HS-5 (cell line): ENCODE measurements around the gene KCMF1.
"Not testable (repeated sequence)": the region's sequence is repeated elsewhere in the genome, so short reads cannot be mapped to it uniquely, and the experiment has no call there.

Experiments
- DNase-seq: peaks from one replicate; pipeline ENCODE4 v3.0.0-alpha.2; 2012; ENCODE audit warnings: low read depth

KCMF1 gene

DNA sequence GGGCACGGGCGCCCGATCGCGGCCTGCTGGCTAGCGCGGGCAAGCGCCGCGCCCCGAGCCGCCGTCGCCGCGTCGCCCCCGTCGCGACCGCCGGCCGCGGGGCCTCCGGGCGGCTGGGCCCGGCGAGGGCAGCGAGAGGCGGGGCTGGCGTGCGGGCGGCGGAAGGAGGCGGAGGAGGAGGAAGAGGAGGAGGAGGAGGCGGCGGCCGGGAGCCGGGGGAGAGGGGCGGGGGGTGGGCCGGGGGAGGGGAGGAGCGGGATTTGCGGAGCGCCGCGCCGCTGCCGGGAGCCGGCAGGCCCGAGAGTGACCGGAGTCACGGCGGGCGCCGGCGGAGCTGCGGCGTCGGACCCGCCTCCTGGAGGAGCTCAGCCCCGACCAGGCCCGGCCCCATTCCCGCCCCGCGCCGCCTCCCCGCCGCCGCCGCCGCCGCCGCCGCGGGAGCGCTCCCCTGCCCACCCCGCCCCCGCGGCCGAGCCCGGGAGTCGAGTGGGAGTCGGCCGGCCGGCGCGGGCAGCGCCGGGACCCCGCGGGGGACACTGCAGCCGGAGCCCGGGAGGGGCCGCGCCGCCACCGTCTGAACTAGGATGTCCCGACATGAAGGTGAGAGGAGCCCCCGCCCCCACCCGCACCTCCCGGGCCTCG, at the start of gene KCMF1:
KCMF1 (plus strand) TSS at position 294 of the 642 bp plus-strand sequence; CDS start at position 585, 291 bp downstream.
- DNase-seq = no peak

DNA sequence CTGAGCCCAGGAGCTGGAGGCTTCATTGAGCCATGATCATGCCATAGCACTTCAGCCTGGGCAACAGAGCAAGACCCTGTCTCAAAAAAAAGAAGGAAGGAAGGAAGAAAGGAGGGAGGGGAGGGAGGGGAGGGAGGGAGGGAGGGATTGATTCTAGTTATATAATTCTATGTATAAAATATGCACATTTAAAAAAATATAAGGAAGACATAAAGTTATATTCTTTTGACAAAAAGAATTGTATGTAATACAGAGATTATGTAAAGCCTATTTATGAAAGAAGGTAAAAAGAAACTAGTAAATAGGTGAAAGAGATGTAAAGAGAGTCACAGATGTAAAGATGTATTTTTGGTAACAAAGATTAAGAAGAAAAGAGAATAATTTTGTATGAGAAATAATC, 48.0 kb upstream of the KCMF1 start:
- no peak for DNase-seq

DNA sequence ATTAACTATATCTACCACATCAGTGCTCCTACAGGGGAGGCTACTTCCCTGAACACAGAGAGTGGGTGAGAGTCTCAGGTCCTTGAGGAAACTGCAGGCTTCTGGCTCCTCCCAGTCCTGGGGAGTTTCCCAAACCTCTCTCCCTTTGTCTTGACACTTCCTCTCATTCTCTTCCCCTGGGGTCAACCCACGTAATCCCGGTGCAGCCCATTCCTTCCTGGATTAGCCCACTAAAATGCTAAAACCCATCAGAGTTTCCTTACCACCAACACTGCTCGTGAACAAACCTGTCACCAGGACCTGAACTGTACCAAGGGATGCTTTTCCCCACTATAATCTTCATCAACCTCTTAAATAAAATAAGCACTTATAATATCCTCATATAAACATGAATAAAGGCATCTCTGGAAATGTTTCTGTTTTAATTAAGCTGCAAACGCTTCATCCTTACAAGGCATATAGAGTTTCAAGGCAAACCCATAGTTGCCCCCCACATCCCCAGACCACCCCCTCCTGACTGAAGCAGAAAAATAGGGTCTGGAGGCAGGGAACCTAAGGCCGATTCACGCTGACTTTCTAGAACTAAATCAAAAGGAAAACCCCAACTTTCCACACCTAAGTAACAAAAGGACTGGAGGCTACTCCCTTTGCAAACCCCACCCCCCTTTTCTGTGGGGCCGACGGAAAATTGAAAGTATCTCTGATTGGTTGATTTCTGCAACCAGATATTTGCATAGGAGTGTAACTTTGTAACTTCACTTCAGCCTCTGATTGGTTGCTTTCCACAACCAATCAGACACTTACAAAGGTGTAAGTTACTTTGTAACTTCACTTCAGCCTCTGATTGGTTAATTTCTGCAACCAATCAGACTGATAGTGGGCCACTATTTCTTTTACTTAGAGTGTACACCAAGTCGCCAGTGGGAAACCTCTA, 46.5 kb upstream of the KCMF1 start:
- no peak for DNase-seq

DNA sequence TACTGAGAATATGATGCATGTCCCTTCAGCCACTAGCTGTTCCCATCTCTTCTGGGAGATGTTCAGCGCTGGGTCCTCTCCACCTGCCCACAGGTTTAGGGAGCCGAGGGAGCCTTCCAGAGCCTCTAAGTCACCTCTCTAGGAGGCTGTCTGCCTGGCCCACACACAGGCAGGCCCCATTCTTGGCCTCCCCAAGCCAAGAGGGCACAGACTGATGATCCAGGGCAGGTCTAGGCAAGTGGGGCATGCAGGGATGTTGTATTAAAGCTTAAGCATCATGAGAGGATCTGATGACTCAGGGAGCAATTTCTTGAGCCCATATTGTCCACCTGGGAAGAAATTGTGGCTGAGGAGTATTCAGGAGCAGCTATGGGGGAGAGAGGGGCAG, 45.6 kb upstream of the KCMF1 start:
- DNase-seq = no peak

DNA sequence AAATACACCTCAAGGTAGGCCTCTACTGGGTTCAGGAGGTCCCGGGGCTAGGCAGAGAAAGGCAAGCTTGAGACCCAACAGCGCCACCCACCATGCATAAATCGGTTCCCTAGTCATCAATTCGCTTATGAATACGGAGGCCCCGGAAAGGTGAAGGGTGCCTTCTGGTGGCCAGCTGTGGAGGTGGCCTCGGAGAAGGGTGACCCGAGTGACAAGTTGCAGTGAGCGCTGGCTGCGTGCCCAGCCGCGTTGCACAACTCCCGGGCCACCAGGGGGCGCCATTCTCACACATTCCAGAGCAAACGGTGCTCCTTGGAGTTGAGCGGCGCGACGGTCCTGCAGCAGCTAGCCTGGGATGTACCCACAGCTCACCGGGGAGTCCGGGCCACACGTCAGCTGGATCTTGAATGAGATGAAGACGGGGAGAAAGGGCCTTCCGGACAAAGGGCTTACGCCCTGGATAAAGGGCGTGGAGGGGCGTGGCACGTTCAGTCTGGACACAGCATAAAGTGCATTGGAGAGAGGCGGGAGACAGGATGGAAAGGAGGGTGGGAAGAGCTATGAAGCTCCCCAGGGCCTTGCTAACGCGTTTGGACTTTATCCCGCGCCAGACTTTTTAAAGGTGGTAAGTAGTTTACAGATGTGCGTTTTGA, 45.1 kb upstream of the KCMF1 start:
- peak; percentile 75 for DNase-seq

DNA sequence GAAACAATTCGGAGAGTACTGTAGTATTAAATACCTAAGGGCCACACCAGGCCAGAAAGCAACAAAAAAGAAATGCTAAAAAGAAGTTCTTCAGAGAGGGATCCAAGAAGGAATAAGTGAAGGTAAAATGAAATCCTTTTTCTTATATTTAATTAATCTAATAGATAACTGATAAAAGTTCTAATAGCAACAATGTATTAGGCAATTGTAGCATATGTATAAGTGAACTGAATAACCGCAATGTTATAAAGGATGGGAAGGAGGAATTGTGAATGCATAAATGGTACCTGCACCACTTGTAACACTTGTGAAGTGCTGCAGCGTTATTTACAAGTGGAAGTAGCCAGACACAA, 43.7 kb upstream of the KCMF1 start:
- DNase-seq = no peak

DNA sequence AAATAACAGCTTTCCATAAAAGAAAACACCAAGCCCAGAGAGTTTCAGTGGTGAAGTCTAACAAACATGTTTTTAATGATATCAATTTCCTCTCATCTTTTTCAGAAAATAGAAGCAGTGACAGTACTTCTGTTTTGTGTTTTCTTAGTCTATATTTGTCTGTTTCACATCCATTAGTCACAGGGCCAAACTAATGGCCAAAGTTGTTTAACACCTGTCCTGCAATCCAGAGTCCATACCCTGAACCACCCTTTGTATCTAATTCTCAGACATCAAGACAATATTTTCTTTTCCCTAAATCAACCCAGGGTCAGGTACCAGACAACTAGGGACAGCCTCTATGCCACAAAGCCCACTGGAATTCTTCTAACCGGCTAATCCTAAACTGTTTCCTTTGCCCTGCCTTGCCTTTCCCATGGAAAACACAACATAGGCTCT, 39.6 kb upstream of the KCMF1 start:
- DNase-seq = no peak

DNA sequence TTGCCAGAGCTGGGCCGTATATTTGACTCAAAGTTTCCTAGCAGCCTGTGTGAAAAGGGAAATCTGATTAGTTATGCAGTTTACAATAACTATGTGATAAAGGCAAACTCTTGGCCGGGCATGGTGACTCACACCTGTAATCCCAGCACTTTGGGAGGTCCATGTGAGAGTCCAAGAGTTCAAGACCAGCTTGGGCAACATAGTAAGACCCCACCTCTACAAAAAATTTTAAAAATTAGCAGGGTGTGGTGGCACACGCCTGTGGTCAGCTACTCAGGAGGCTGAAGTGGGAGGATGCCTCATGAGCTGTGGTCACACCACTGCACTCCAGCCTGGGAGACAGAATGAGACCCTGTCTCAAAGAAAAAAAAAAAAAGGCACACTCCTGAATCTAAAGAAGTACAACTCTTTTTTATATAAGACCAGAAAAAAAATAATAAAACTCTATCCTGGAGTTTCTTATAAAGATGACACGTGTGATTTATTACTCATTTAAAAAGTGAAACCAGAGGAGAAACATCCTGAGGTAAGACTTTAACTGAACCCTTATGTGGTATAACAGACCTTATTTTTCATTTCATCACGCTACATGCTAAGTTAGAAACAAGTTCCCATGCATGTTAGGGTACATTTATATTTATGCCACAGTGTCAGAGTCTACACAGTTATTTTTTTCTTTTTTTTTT, 32.6 kb upstream of the KCMF1 start:
- DNase-seq = no peak

DNA sequence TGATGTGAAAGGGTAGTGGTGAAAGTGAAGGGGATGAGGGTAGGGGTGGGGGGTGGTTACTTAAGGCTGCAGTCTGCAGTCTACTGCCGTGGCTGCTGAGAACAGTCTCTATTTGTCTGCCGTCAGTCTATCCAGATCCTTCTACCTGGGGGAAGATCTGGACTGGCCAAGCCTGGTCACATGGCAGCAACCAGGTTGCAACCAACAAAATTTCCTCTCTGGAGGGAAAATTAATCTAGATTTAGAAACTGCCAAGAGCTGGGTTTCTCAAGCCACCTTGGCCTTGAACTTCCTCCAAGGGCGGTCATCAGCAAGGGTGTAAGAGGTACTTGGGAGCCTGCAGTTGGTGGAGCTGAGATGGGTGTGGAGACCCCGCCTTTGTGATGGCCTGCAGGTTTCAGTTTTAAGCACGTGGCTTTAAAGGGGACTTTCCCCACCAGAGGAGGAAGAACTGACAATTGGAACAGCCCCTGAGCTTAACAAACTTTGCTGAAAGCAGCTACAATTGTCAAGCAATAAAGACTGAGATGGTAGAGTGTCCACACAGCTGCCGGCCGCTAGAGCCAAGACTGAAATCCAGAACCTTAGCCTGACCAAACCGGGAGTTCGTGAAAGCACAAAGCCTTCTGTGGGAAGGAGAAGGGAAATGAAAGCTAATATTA, 31.4 kb upstream of the KCMF1 start:
- no peak for DNase-seq

DNA sequence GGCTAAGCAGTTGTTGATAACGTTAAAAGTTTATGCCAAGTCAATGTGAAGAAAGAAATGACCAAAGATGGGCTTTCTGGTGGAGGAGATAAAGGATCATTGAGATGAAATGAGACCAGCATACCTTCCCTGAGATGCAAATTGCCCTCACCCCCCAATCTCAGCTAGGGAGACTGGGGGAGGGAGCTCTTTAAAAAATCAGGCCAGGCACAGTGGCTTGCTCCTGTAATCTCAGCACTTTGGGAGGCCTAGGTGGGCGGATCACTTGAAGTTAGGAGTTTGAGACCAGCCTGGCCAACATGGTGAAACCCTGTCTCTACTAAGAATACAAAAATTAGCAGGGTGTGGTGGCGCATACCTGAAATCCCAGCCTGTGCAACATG, 30.9 kb upstream of the KCMF1 start:
- no peak for DNase-seq

DNA sequence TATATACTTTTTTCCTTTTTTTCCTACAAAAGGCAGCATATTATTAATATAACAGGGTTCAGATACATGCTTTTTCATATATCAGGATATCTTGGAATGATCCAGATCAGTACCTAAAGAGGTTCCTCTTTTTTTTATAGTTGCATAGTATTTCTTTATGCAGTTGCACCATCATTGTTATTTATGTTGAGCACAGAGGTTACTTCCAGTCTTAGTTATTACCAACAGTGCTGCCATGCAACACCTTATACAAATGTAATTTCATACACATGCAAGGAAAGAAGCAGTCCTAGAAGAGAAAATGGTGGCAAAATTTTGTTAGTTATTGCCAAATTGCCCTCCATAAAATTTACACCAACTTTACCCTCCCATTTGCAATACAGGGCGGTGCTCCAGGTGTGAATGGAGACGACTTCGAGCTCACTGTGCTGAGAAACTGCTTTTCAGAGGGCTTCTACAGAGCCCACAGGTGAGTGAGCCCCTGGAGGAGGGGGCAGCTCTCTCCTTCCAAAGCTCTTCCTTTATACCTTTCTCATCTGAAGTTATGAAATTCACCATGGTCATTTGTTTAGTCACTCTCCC, 30.0 kb upstream of the KCMF1 start:
- DNase-seq = no peak

DNA sequence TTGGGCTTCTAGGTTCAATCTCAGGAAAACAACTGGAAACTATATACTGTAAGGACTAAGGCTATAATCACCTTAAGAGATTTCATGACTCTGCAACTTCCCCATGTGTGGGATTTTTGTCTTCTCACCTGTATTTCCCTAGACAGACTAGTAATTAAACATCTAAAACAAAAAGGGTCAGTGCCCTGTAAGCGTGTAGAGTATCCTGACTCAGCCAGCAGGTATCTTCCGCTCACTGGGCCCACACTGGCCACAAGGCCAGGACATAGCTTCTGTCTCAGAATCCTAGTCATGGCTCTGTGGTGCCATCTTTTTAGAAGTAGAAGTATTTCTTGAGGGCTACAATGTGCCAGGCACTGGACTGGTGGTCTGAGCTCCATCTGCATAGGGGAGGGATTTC, 28.8 kb upstream of the KCMF1 start:
- DNase-seq = no peak

DNA sequence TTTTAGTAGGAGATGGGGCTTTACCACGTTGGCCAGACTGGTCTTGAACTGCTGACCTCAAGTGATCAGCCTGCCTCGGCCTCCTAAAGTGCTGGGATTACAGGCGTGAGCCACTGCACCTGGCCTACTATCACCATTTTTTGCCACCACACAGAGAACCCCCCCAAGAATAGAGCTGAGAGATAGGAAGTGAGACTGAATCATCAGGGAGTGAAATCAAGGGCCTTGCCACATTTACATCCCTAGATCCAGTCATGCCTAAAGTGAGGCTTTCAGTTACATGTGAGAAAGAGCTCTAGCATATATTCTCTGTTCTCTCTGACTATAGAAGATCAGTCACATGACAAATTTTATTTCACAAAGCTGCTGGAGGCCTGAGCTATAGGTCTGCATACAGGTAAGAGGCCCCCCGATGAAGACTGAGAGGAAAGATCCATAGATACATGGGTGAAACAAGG, 28.0 kb upstream of the KCMF1 start:
- no peak for DNase-seq

DNA sequence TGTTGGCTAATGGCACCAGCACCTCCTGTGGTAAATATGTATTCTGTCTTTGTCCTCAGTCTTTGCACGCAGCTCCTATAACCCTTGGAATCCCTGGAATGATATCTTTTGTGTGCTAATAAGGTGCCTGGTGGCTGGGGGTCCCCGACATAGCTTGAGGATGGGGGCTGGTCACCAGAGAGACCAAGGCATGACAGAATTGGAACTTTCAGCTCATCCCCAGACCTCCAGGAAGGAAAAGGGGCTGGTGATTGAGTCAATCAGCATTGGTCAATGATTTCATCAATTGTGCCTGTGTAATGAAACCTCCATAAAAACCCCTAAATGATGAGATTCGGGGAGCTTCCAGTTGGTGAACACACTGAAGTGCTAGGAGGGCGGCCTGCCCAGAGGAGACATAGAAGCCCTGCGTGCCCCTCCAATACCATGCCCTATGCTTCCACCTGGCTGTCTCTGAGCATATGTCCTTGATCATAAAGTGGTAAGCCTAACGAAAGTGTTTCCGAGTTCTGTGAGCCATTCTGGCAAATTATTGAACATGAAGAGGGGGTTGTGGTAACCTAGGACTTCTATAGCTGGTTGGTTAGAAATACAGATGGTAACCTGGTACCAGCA, 26.6 kb upstream of the KCMF1 start:
- DNase-seq = no peak

DNA sequence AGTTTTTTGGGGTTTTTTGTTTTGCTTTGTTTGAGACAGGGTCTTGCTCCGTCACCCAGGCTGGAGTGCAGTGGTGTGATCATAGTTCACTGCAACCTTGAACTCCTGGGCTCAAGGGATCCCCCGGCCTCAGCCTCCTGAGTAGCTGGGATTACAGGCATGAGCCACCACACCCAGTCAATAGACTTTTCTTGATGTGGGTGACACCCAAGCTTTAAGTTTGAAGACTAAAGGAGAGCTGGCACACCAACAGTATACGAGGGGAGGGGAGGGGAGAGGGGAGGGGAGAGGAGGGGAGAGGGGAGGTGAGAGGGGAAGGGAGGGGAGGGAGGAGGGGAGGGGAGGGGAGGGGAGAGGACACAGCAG, 25.1 kb upstream of the KCMF1 start:
- DNase-seq = not testable (repeated sequence)

DNA sequence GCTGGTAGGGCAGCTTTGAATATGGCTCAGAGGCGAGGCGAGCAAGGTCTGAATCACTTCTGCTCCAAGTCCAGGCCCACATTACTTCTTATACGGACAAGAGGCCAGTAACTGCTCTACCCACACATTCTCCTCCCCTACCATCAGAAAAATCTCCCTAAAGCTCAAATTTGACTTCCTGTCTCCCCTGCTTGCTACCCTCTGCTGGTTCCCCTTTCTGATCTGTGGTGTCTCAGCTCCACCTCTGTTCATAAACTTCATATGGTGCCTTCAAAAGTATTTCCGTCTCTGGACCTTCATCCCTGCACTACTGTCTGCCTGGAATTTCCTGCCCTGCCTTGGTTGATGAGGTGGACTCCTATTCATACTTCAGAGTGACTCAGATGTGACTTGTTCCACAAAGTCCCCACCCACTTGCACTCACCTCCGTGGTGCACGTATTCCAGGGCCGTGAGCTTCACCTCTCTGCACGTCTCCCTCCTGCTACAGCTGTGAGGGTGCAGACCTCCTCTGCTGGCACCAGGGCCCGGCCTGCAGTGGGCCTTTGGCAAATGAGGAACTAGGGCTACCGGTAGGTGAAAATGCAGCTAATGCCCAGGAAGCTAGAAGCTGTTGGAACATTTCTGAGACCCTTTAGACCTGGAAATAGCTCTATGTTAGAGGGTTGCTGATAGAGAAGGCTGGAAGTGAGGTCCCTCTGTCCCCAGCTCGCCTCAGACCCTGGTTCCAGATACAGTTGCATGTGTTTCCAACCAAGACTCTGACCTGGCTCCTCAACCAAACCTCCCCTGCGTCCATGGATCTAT, 24.6 kb upstream of the KCMF1 start:
- DNase-seq = peak; percentile 97

DNA sequence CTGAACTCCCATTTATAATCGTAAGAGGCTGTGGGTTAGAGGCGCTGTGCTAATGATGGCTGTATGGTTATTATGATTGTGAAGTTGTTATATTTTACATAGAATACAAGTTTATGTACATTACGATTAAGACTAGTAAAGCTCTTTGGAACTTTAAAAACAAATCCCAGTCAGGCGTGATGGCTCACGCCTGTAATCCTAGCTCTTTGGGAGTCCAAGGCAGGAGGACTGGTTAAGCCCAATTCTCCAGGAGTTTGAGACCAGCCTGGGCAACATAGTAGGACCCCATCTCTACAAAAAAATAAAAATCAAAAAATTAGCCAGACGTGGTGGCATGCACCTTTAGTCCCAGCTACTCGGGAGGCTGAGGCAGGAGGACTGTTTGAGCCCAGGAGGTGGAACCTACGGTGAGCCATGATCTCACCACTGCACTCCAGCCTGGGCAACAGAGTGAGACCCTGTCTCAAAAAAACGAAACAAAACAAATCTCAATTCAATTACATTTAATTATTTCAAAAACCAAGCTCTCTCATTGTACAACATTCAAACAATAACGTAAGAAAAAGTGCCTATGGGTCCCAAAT, 23.9 kb upstream of the KCMF1 start:
- DNase-seq = no peak

DNA sequence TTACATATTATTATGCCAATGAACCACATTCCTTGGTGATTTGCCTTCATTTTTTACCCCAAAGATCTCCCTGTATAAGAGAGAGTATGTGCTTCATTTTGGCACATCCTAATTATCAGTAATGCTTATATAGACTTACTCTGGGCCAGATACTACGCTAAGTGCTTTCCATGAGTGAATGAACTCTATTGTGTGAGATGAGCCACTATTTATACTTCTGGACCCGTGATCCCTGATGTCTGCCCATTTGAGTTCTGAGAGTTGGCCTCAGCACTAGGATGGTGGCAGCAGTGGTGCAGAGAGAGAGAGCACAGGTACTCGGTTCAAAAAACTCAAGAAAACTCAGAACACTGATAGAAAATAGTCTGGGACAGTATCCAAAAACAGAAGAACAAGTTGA, 17.4 kb upstream of the KCMF1 start:
- no peak for DNase-seq

DNA sequence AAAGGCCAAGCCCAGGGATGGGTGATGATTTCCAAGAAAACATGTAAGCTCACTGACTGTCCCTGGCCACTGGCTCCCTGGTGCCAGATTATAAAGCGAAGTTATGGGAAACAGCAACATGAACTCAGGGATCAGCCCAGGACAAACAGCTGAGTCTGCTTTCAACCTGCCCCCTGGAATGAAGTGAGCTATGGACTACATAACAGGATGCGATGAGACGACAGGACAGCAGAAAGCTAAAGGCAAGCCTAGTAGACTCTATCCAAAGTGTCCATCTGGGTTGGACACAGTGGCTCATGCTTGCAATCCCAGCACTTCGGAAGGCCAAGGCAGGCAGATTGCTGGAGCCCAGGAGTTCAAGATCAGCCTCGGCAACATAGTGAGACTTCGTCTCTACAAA, 16.6 kb upstream of the KCMF1 start:
- no peak for DNase-seq
